ENCODE results near the gene FMO5.

GRCh38 chr1:147201276-147201675, 23.9 kb downstream of the FMO5 start:
- TF ChIP-seq EZH2 (IDR thresholded peaks at IDR 0.05): no peak
- TF ChIP-seq POLR2AphosphoS5 (IDR thresholded peaks at IDR 0.05; ENCODE audit: borderline replicate concordance, low read depth, low read length): no peak
- no peak for TF ChIP-seq FOXP2 (optimal IDR thresholded peaks at IDR 0.05; ENCODE audit: control extremely low read depth, extremely low read length, insufficient read depth)

All from SK-N-MC (cell line).